ENCODE measurements around the gene KLHL8.

Gene KLHL8

GRCh38 chr4:87220094-87220822, at the start of gene KLHL8:
Gene KLHL8 (minus strand): TSS chr4:87220618. CDS start chr4:87195539, 25,079 bp downstream.
- peak; percentile 85 for DNase-seq (ENCODE audit: low read depth)

- no peak for DNase-seq (ENCODE audit: low read depth)
Observed at GRCh38 chr4:87270144-87270543, 49.7 kb upstream of the KLHL8 start.

GRCh38 chr4:87268411-87268810, 48.0 kb upstream of the KLHL8 start:
- no peak for DNase-seq (ENCODE audit: low read depth)

- DNase-seq (ENCODE audit: low read depth), result no peak
Observed at GRCh38 chr4:87266986-87267385, 46.6 kb upstream of the KLHL8 start.

GRCh38 chr4:87262886-87263285, 42.5 kb upstream of the KLHL8 start:
- DNase-seq (ENCODE audit: low read depth), result no peak

- DNase-seq (ENCODE audit: low read depth), result no peak
Observed at GRCh38 chr4:87260477-87260876, 40.1 kb upstream of the KLHL8 start.

GRCh38 chr4:87258677-87259076, 38.3 kb upstream of the KLHL8 start:
- DNase-seq (ENCODE audit: low read depth), result no peak

- DNase-seq (ENCODE audit: low read depth), result no peak
Observed at GRCh38 chr4:87257523-87257922, 37.1 kb upstream of the KLHL8 start.

GRCh38 chr4:87255755-87256154, 35.3 kb upstream of the KLHL8 start:
- DNase-seq (ENCODE audit: low read depth), result no peak

- DNase-seq (ENCODE audit: low read depth), result no peak
Observed at GRCh38 chr4:87251106-87251505, 30.7 kb upstream of the KLHL8 start.

- DNase-seq (ENCODE audit: low read depth), result no peak
Observed at GRCh38 chr4:87250294-87250693, 29.9 kb upstream of the KLHL8 start.

GRCh38 chr4:87249332-87250019, 29.1 kb upstream of the KLHL8 start:
- DNase-seq (ENCODE audit: low read depth), result no peak

- no peak for DNase-seq (ENCODE audit: low read depth)
Observed at GRCh38 chr4:87243426-87244053, 23.1 kb upstream of the KLHL8 start.

- DNase-seq (ENCODE audit: low read depth), result no peak
Observed at GRCh38 chr4:87241336-87241735, 20.9 kb upstream of the KLHL8 start.

GRCh38 chr4:87240341-87240740, 19.9 kb upstream of the KLHL8 start:
- no peak for DNase-seq (ENCODE audit: low read depth)

GRCh38 chr4:87239821-87240220, 19.4 kb upstream of the KLHL8 start:
- DNase-seq (ENCODE audit: low read depth), result no peak

- DNase-seq (ENCODE audit: low read depth), result no peak
Observed at GRCh38 chr4:87239194-87239593, 18.8 kb upstream of the KLHL8 start.

- no peak for DNase-seq (ENCODE audit: low read depth)
Observed at GRCh38 chr4:87236861-87237260, 16.4 kb upstream of the KLHL8 start.

- no peak for DNase-seq (ENCODE audit: low read depth)
Observed at GRCh38 chr4:87235020-87235671, 14.7 kb upstream of the KLHL8 start.

GRCh38 chr4:87232216-87232615, 11.8 kb upstream of the KLHL8 start:
- no peak for DNase-seq (ENCODE audit: low read depth)

GRCh38 chr4:87230806-87231205, 10.4 kb upstream of the KLHL8 start:
- DNase-seq (ENCODE audit: low read depth), result no peak

- no peak for DNase-seq (ENCODE audit: low read depth)
Observed at GRCh38 chr4:87229979-87230378, 9.6 kb upstream of the KLHL8 start.

All from activated T-helper 9 cell treated with anti-CD3 and anti-CD28 coated beads, Interleukin-2, amount 50 U/mL, for 16 hours (primary cell).